ENCODE results near the gene PRAC1. TPM values are rescaled to one million over a fixed set of nuclear protein-coding genes. Genes with fewer than 3 reads are reported as not detected.
A peak's percentile ranks its signal among the peaks of the same experiment; 100 is the strongest.

Gene PRAC1
- polyA plus RNA-seq, 1 of the 3 experiments (the other 2 are of a cell fraction), result not detected

DNA sequence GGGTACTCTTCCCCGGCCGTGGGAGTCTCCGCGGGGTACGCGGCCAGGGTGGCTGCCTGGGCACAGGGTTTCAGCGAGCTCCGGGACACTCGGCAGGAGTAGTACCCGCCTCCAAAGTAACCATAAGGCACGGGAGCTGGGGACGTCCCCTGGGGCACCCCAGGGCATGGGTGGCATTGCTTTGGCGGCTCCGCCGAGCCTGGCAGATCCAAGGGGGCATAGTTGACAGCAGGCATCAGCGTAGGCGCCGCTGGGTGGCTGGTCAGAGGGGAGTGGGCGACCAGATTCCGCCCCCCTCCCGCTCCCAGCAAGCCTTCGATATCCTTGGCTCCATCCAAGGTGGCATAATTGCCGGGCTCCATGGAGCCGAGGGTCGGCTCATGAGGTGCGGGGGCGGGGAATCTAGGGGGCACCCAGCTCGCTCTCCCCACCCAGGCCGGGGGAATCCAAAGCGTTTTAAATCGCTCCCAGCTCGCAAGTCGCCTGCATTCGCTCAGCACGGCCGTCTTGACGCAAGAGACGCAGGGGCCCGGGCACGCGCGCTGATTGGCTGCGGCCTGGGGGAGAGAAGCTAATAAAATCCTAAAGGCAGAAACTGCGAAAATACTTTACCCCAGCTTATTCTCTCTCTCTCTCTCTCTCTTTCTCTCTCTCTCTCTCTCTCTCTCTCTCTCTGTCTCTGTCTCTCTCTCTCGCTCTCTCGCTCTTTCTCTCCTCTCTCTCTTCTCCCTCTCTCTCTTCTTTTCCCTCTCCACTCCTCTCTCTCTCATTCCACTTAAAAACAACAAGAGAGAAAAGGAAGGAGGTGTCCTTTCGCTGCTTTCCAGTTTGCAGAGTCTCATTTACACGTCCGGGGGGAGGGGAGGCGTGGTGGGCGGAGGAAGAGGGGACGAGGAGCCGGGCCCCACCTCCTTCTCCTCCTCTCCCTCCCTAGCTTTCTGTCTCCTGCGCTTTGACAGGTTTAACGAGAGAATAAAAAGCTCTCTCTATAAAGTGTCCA is 6.2 kb upstream of the PRAC1 start, which contains the start of gene HOXB13:
Gene HOXB13 (minus strand): TSS at position 519 of the 1,000 bp plus-strand sequence. CDS start 157 bp downstream, at position 362.
- H2AFZ ChIP-seq (ENCODE audit: low read depth), result no peak within 1 kb of the TSS; the same call in 1 of the 2 replicates
- no peaks in the 10 kb centered on the region for H3K4me1 ChIP-seq (ENCODE audit: control insufficient read depth in 1 of 2, insufficient read depth in 2 of 2, low read depth in 1 of 2, low read length in 1 of 2)
- H3K4me3 ChIP-seq (ENCODE audit: low read depth in 2 of 2, low read length in 1 of 2), result no peak within 1 kb of the TSS
- H3K27me3 ChIP-seq (ENCODE audit: insufficient read depth), result peaks cover 99% of the 10 kb centered on the region
- ChIA-PET CTCF (interaction anchor here (1.1 to 13.9 kb wide), 4 partner anchors 57 to 307 kb away, joined by 4 to 328 read pairs (median 4); no protein-coding TSS in a partner anchor), POLR2A (interaction anchor here (0.6 to 0.7 kb wide), 2 partner anchors 9 to 163 kb away, joined by 3 to 4 read pairs; no protein-coding TSS in a partner anchor)
- WGBS (ENCODE audit: low lambda C conversion rate), result 4% methylated on average over 50 of the region's 55 CpGs
- TF ChIP-seq EP300 (IDR thresholded peaks at IDR 0.05; ENCODE audit: borderline replicate concordance in 1 of 2, low read depth in 1 of 2, low read length in 1 of 2), result no peak
- TF ChIP-seq EZH2phosphoT487 (IDR thresholded peaks at IDR 0.05; ENCODE audit: borderline replicate concordance, low read depth), result peak; percentile 65; the same call in 1 of the 2 replicates
- DNase-seq, result peak; percentile 54
- no peaks in the 10 kb centered on the region for H4K20me1 ChIP-seq (ENCODE audit: insufficient read depth)
- H3F3A ChIP-seq (replicated peaks; ENCODE audit: insufficient read depth), result no peaks in the 10 kb centered on the region
- no peak within 1 kb of the TSS for H3K27ac ChIP-seq (ENCODE audit: low read depth in 2 of 2, low read length in 1 of 2)
- H3K9me3 ChIP-seq, result no peaks in the 10 kb centered on the region
- H3K9ac ChIP-seq, result no peak within 1 kb of the TSS
- H3K4me2 ChIP-seq, result peak within 1 kb of the TSS; percentile 39; the same call in 1 of the 2 replicates
- H3K36me3 ChIP-seq (replicated peaks in 1 of 2; ENCODE audit: control insufficient read depth in 1 of 2, insufficient read depth in 2 of 2, low read length in 1 of 2), result no peaks in the 10 kb centered on the region
- H3K9me2 ChIP-seq, result no peaks in the 10 kb centered on the region
- no peaks in the 10 kb centered on the region for H3K79me2 ChIP-seq (ENCODE audit: insufficient read depth)

DNA sequence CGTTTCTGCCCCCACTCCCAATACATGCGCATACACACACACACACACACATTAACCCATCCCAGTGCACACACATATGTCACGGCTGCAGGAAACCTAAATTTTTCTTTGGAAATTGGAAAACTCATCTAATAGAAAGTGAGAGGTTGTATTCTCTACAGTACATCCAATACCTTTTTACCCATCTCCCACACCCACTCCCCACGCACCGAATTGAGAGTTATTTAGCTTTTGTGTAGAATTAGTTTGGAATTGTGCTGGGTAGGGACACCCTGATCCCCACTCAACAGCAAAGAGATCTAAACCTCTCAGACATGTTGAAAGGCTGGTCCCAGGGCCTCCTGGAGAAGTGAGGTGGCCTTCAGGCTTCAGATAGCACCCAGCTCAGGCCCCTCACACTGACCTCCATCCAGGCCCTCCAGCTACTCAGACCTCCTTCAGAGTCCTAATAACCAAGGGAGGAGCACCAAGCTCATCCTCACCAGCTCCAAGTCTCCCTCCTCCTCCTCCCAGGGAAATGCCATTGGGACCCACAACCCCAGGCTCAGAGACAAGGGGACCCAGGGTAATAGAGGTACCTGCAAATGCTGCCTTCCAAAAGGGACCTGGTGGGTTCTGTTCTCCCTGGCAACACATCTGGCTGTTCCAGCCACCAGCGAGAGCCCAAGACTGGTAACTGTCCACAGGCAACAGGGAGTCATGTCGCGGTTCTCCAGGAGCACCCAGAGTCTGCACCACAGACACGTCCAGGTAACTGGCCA is 5.3 kb upstream of the PRAC1 start:
- H2AFZ ChIP-seq (ENCODE audit: low read depth), result no peak overlapping the region
- H3K4me2 ChIP-seq, result no peak overlapping the region
- H4K20me1 ChIP-seq (ENCODE audit: insufficient read depth), result no peaks in the 10 kb centered on the region
- H3K27ac ChIP-seq (ENCODE audit: low read depth in 2 of 2, low read length in 1 of 2), result no peak overlapping the region
- POLR2A ChIA-PET, result no interaction called here
- no peaks in the 10 kb centered on the region for H3K9me2 ChIP-seq
- peak; percentile 30; the same call in 1 of the 2 replicates for TF ChIP-seq EZH2phosphoT487 (IDR thresholded peaks at IDR 0.05; ENCODE audit: borderline replicate concordance, low read depth)
- no peak for TF ChIP-seq USF1 (IDR thresholded peaks at IDR 0.05; ENCODE audit: borderline replicate concordance, low read depth)
- no peaks in the 10 kb centered on the region for H3K9me3 ChIP-seq
- no peaks in the 10 kb centered on the region for H3K36me3 ChIP-seq (replicated peaks in 1 of 2; ENCODE audit: control insufficient read depth in 1 of 2, insufficient read depth in 2 of 2, low read length in 1 of 2)
- no peak overlapping the region for H3K4me3 ChIP-seq (ENCODE audit: low read depth in 2 of 2, low read length in 1 of 2)
- CTCF ChIA-PET, result interaction anchor here (0.6 to 13.9 kb wide), 7 partner anchors 10 to 308 kb away, joined by 3 to 328 read pairs (median 4); no protein-coding TSS in a partner anchor
- peaks cover 99% of the 10 kb centered on the region for H3K27me3 ChIP-seq (ENCODE audit: insufficient read depth)
- WGBS (ENCODE audit: low lambda C conversion rate), result 15% methylated on average over 9 of the region's 9 CpGs
- no peaks in the 10 kb centered on the region for H3K4me1 ChIP-seq (ENCODE audit: control insufficient read depth in 1 of 2, insufficient read depth in 2 of 2, low read depth in 1 of 2, low read length in 1 of 2)
- no peak overlapping the region for H3K9ac ChIP-seq
- DNase-seq, result no peak
- no peaks in the 10 kb centered on the region for H3K79me2 ChIP-seq (ENCODE audit: insufficient read depth)
- H3F3A ChIP-seq (replicated peaks; ENCODE audit: insufficient read depth), result no peaks in the 10 kb centered on the region

DNA sequence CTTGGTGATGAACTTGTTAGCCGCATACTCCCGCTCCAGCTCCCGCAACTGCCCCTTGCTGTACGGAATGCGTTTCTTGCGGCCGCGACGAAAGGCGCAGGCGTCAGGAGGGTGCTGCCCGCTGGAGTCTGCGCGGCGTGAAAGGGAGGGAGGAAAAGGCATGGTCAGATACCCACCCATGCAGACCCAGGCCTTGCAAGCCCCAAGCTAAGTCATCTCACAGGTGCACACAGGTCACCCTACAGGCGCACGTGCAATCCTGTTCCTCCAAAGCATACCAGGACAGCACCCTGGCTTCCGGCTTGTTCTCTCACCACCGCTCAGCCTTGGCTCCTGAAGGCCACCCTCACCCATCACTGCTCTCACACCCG is 4.6 kb upstream of the PRAC1 start:
- ChIA-PET POLR2A (interaction anchor here (0.6 kb wide), 1 partner anchor 158 kb away, joined by 3 read pairs; no protein-coding TSS in a partner anchor), CTCF (interaction anchor here (0.6 to 13.9 kb wide), 10 partner anchors 9 to 306 kb away, joined by 3 to 328 read pairs (median 8); no protein-coding TSS in a partner anchor)
- Histone ChIP-seq H3K4me2 (no peak overlapping the region), H3K27me3 (ENCODE audit: insufficient read depth) (peaks cover 99% of the 10 kb centered on the region), H3K27ac (ENCODE audit: low read depth in 2 of 2, low read length in 1 of 2) (no peak overlapping the region), H2AFZ (ENCODE audit: low read depth) (no peak overlapping the region), H3K36me3 (replicated peaks in 1 of 2; ENCODE audit: control insufficient read depth in 1 of 2, insufficient read depth in 2 of 2, low read length in 1 of 2) (no peaks in the 10 kb centered on the region), H3K4me3 (ENCODE audit: low read depth in 2 of 2, low read length in 1 of 2) (no peak overlapping the region), H3F3A (replicated peaks; ENCODE audit: insufficient read depth) (no peaks in the 10 kb centered on the region), H3K9ac (no peak overlapping the region), H3K9me3 (no peaks in the 10 kb centered on the region), H4K20me1 (ENCODE audit: insufficient read depth) (no peaks in the 10 kb centered on the region), H3K9me2 (no peaks in the 10 kb centered on the region), H3K4me1 (ENCODE audit: control insufficient read depth in 1 of 2, insufficient read depth in 2 of 2, low read depth in 1 of 2, low read length in 1 of 2) (no peaks in the 10 kb centered on the region), H3K79me2 (ENCODE audit: insufficient read depth) (no peaks in the 10 kb centered on the region)
- DNase-seq, result no peak
- 26% methylated on average over 19 of the region's 20 CpGs for WGBS (ENCODE audit: low lambda C conversion rate)
- no peak for TF ChIP-seq SMC3 (IDR thresholded peaks at IDR 0.05; ENCODE audit: low read depth, low read length)
- TF ChIP-seq NRF1 (IDR thresholded peaks at IDR 0.05; ENCODE audit: low read depth, low read length), result no peak
- TF ChIP-seq FOXM1 (IDR thresholded peaks at IDR 0.05; ENCODE audit: low read depth), result no peak
- TF ChIP-seq EZH2phosphoT487 (IDR thresholded peaks at IDR 0.05; ENCODE audit: borderline replicate concordance, low read depth), result no peak; the same call in 1 of the 2 replicates
- no peak for TF ChIP-seq YY1 (IDR thresholded peaks at IDR 0.05; ENCODE audit: low read depth)
- TF ChIP-seq FOSL2 (IDR thresholded peaks at IDR 0.05; ENCODE audit: borderline replicate concordance, low read depth), result no peak
- no peak for TF ChIP-seq CHD2 (IDR thresholded peaks at IDR 0.05; ENCODE audit: low read length, partially characterized antibody)
- no peak for TF ChIP-seq EP300 (IDR thresholded peaks at IDR 0.05; ENCODE audit: borderline replicate concordance in 1 of 2, low read depth in 1 of 2, low read length in 1 of 2)
- no peak for TF ChIP-seq RCOR1 (IDR thresholded peaks at IDR 0.05; ENCODE audit: low read length)
- TF ChIP-seq ELF1 (IDR thresholded peaks at IDR 0.05), result no peak
- TF ChIP-seq TEAD4 (IDR thresholded peaks at IDR 0.05; ENCODE audit: borderline replicate concordance, insufficient read depth), result no peak

All from SK-N-SH (cell line).